Measurements from ENCODE around the gene KRT83. TPM values are rescaled to one million over a fixed set of nuclear protein-coding genes. Genes with fewer than 3 reads are reported as not detected.
"Not testable (repeated sequence)": the region's sequence is repeated elsewhere in the genome, so short reads cannot be mapped to it uniquely, and the experiment has no call there.

Gene KRT83
- total RNA-seq, 2 experiments from 2014 or later = not detected

- DNase-seq (no peak), ATAC-seq (no peak)
- POLR2A ChIA-PET = no interaction called here
- peaks cover 18% of the 10 kb centered on the region for H3K27me3 Mint-ChIP-seq
- no peaks in the 10 kb centered on the region for H3K36me3 Mint-ChIP-seq (ENCODE audit: low read depth)
- H3K27ac Mint-ChIP-seq = no peak within 1 kb of the TSS
- CTCF ChIA-PET = interaction anchor here (5.0 kb wide), 1 partner anchor 12 kb away, joined by 32 read pairs; no protein-coding TSS in a partner anchor
- no peak within 1 kb of the TSS for H3K4me3 Mint-ChIP-seq
- no peak for TF ChIP-seq CTCF (IDR thresholded peaks at IDR 0.05)
- peaks cover 8% of the 10 kb centered on the region for H3K4me1 Mint-ChIP-seq (ENCODE audit: low read depth)
- H3K9me3 Mint-ChIP-seq = no peaks in the 10 kb centered on the region
- intact Hi-C loops (cut with micrococcal nuclease) = no loop called here
These were observed 29.8 kb downstream of the KRT83 start, which contains the start of gene KRT81 for GRCh38 chr12:52291267-52291935. KRT81 (minus strand) TSS chr12:52291534; CDS start chr12:52291465, 69 bp downstream.

- DNase-seq; ATAC-seq; H3K9me3 Mint-ChIP-seq; intact Hi-C loops (cut with micrococcal nuclease); POLR2A ChIA-PET; H3K4me3 Mint-ChIP-seq; H3K27ac Mint-ChIP-seq; H3K4me1 Mint-ChIP-seq (ENCODE audit: low read depth); H3K36me3 Mint-ChIP-seq (ENCODE audit: low read depth); CTCF ChIA-PET: not testable (repeated sequence)
- peaks cover 14% of the 10 kb centered on the region for H3K27me3 Mint-ChIP-seq
These were observed 30.6 kb downstream of the KRT83 start for GRCh38 chr12:52290483-52291134.

GRCh38 chr12:52287816-52288805, 33.1 kb downstream of the KRT83 start:
- H3K9me3 Mint-ChIP-seq; H3K4me1 Mint-ChIP-seq (ENCODE audit: low read depth); H3K36me3 Mint-ChIP-seq (ENCODE audit: low read depth); H3K27ac Mint-ChIP-seq; POLR2A ChIA-PET; H3K27me3 Mint-ChIP-seq; H3K4me3 Mint-ChIP-seq; intact Hi-C loops (cut with micrococcal nuclease): not testable (repeated sequence)
- peak; percentile 85 for ATAC-seq
- peak; percentile 10 for DNase-seq
- CTCF ChIA-PET = interaction anchor here (1.1 kb wide), 1 partner anchor 9 kb away, joined by 3 read pairs; no protein-coding TSS in a partner anchor

GRCh38 chr12:52286857-52287785, 34.1 kb downstream of the KRT83 start:
- H3K27ac Mint-ChIP-seq; H3K36me3 Mint-ChIP-seq (ENCODE audit: low read depth); ATAC-seq; intact Hi-C loops (cut with micrococcal nuclease); H3K4me1 Mint-ChIP-seq (ENCODE audit: low read depth); H3K4me3 Mint-ChIP-seq; H3K9me3 Mint-ChIP-seq; DNase-seq; POLR2A ChIA-PET: not testable (repeated sequence)
- CTCF ChIA-PET = interaction anchor here (1.7 to 2.4 kb wide), 2 partner anchors 9 to 41 kb away, joined by 4 to 9 read pairs; no protein-coding TSS in a partner anchor
- peak; percentile 21 for TF ChIP-seq CTCF (IDR thresholded peaks at IDR 0.05)
- H3K27me3 Mint-ChIP-seq = peaks cover 13% of the 10 kb centered on the region

GRCh38 chr12:52285851-52286530, 35.2 kb downstream of the KRT83 start:
- POLR2A ChIA-PET = no interaction called here
- Mint-ChIP-seq H3K4me3 (no peak overlapping the region), H3K27me3 (peaks cover 8% of the 10 kb centered on the region), H3K4me1 (ENCODE audit: low read depth) (peaks cover 8% of the 10 kb centered on the region), H3K36me3 (ENCODE audit: low read depth) (no peaks in the 10 kb centered on the region), H3K9me3 (no peaks in the 10 kb centered on the region), H3K27ac (no peak overlapping the region)
- intact Hi-C loops (cut with micrococcal nuclease) = no loop called here
- ATAC-seq = no peak
- CTCF ChIA-PET = interaction anchor here (1.7 to 2.4 kb wide), 2 partner anchors 8 to 42 kb away, joined by 4 to 9 read pairs; no protein-coding TSS in a partner anchor
- no peak for DNase-seq
- TF ChIP-seq CTCF (IDR thresholded peaks at IDR 0.05) = no peak

Measured in activated CD8-positive, alpha-beta T cell treated with anti-CD3 and anti-CD28 coated beads for 36 hours (primary cell).